Hepatocyte (in vitro differentiated cells): ENCODE measurements around the gene SGPL1.

Source experiments
- EZH2 ChIP-seq: fragments of 200-600 bp; sonication (generic); IDR thresholded peaks from 2 replicates; pipeline ENCODE4 v1.6.1; 2016; ENCODE audit warnings: antibody characterized with exemption, mild to moderate bottlenecking, borderline replicate concordance
- TF ChIP-seq, protein P1 (sequence below): fragments of 200-600 bp; sonication (generic); IDR thresholded peaks from 2 replicates; pipeline ENCODE4 v1.5.1; 2016; ENCODE audit warnings: antibody characterized with exemption, mild to moderate bottlenecking; ENCODE audit not compliant: poor library complexity

GRCh38 chr10:70830164-70830563, 14.4 kb downstream of the SGPL1 start:
- no peak for TF ChIP-seq EZH2
- TF ChIP-seq, protein P1, sequence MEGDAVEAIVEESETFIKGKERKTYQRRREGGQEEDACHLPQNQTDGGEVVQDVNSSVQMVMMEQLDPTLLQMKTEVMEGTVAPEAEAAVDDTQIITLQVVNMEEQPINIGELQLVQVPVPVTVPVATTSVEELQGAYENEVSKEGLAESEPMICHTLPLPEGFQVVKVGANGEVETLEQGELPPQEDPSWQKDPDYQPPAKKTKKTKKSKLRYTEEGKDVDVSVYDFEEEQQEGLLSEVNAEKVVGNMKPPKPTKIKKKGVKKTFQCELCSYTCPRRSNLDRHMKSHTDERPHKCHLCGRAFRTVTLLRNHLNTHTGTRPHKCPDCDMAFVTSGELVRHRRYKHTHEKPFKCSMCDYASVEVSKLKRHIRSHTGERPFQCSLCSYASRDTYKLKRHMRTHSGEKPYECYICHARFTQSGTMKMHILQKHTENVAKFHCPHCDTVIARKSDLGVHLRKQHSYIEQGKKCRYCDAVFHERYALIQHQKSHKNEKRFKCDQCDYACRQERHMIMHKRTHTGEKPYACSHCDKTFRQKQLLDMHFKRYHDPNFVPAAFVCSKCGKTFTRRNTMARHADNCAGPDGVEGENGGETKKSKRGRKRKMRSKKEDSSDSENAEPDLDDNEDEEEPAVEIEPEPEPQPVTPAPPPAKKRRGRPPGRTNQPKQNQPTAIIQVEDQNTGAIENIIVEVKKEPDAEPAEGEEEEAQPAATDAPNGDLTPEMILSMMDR, result no peak
